IPS-20b (cell line): Measurements from ENCODE around the gene STXBP5.
A peak's percentile ranks its signal among the peaks of the same experiment; 100 is the strongest.

Experiments
- H3K27ac ChIP-seq: one replicate; pipeline ENCODE4 v1.5.1; 2013; ENCODE audit warnings: low read length
- H3K27me3 ChIP-seq: 2 replicates; pipeline ENCODE4 v1.6.1; 2013; ENCODE audit warnings: mild to moderate bottlenecking, low read length, inconsistent platforms; ENCODE audit not compliant: insufficient read depth
- H3K36me3 ChIP-seq: 2 replicates; pipeline ENCODE4 v1.6.1; 2013; ENCODE audit warnings: low read depth, mild to moderate bottlenecking, inconsistent platforms, low read length, moderate library complexity; ENCODE audit not compliant: insufficient read depth
- H3K4me1 ChIP-seq: 2 replicates; pipeline ENCODE4 v1.6.1; 2013; ENCODE audit warnings: mild to moderate bottlenecking, control low read depth, inconsistent platforms, low read length, moderate library complexity; ENCODE audit not compliant: insufficient read depth
- H3K4me3 ChIP-seq: 2 replicates; pipeline ENCODE4 v1.5.1; 2013; ENCODE audit warnings: mild to moderate bottlenecking, low read length, inconsistent platforms
- H3K9ac ChIP-seq: 2 replicates; pipeline ENCODE4 v1.6.1; 2013; ENCODE audit warnings: low read depth, mild to moderate bottlenecking, inconsistent platforms, low read length, moderate library complexity
- H3K9me3 ChIP-seq: 2 replicates; pipeline ENCODE4 v1.6.1; 2013; ENCODE audit warnings: mild to moderate bottlenecking, low read depth, low read length, inconsistent platforms; ENCODE audit not compliant: insufficient read depth

Gene STXBP5

GRCh38 chr6:147180926-147181325, 23.3 kb upstream of the STXBP5 start:
- no peak overlapping the region for H3K9ac ChIP-seq
- peaks cover 11% of the 10 kb centered on the region; the same call in 1 of the 2 replicates for H3K4me1 ChIP-seq
- no peaks in the 10 kb centered on the region for H3K9me3 ChIP-seq
- no peak overlapping the region for H3K27ac ChIP-seq
- H3K36me3 ChIP-seq, result no peaks in the 10 kb centered on the region
- H3K4me3 ChIP-seq, result no peak overlapping the region
- no peaks in the 10 kb centered on the region for H3K27me3 ChIP-seq

GRCh38 chr6:147184379-147184778, 19.8 kb upstream of the STXBP5 start:
- Histone ChIP-seq H3K9ac (no peak overlapping the region), H3K9me3 (no peaks in the 10 kb centered on the region), H3K27me3 (no peaks in the 10 kb centered on the region), H3K27ac (no peak overlapping the region), H3K36me3 (no peaks in the 10 kb centered on the region), H3K4me1 (no peaks in the 10 kb centered on the region), H3K4me3 (no peak overlapping the region)

GRCh38 chr6:147185216-147185615, 19.0 kb upstream of the STXBP5 start:
- H3K27me3 ChIP-seq, result no peaks in the 10 kb centered on the region
- H3K4me3 ChIP-seq, result no peak overlapping the region
- no peak overlapping the region for H3K27ac ChIP-seq
- no peaks in the 10 kb centered on the region for H3K4me1 ChIP-seq
- no peaks in the 10 kb centered on the region for H3K36me3 ChIP-seq
- H3K9ac ChIP-seq, result no peak overlapping the region
- no peaks in the 10 kb centered on the region for H3K9me3 ChIP-seq

- no peaks in the 10 kb centered on the region for H3K9me3 ChIP-seq
- H3K36me3 ChIP-seq, result no peaks in the 10 kb centered on the region
- H3K4me3 ChIP-seq, result no peak overlapping the region
- no peaks in the 10 kb centered on the region for H3K27me3 ChIP-seq
- H3K27ac ChIP-seq, result no peak overlapping the region
- H3K9ac ChIP-seq, result no peak overlapping the region
- no peaks in the 10 kb centered on the region for H3K4me1 ChIP-seq
These were observed 13.7 kb upstream of the STXBP5 start for GRCh38 chr6:147190556-147190955.

GRCh38 chr6:147192278-147192911, 11.8 kb upstream of the STXBP5 start:
- H3K27ac ChIP-seq, result no peak overlapping the region
- H3K36me3 ChIP-seq, result no peaks in the 10 kb centered on the region
- H3K9ac ChIP-seq, result no peak overlapping the region
- no peak overlapping the region for H3K4me3 ChIP-seq
- no peaks in the 10 kb centered on the region for H3K27me3 ChIP-seq
- no peaks in the 10 kb centered on the region for H3K4me1 ChIP-seq
- no peaks in the 10 kb centered on the region for H3K9me3 ChIP-seq

GRCh38 chr6:147194652-147195411, 9.4 kb upstream of the STXBP5 start:
- H3K9ac ChIP-seq, result no peak overlapping the region
- H3K27ac ChIP-seq, result no peak overlapping the region
- no peaks in the 10 kb centered on the region for H3K36me3 ChIP-seq
- no peaks in the 10 kb centered on the region for H3K4me1 ChIP-seq
- no peak overlapping the region for H3K4me3 ChIP-seq
- H3K9me3 ChIP-seq, result no peaks in the 10 kb centered on the region
- H3K27me3 ChIP-seq, result no peaks in the 10 kb centered on the region

- Histone ChIP-seq H3K27ac (no peak overlapping the region), H3K4me3 (no peak overlapping the region)
These were observed 8.7 kb upstream of the STXBP5 start for GRCh38 chr6:147195510-147195909.

GRCh38 chr6:147195987-147196386, 8.2 kb upstream of the STXBP5 start:
- H3K27me3 ChIP-seq, result no peaks in the 10 kb centered on the region
- H3K27ac ChIP-seq, result no peak overlapping the region
- H3K4me1 ChIP-seq, result no peaks in the 10 kb centered on the region
- H3K4me3 ChIP-seq, result no peak overlapping the region
- H3K9ac ChIP-seq, result no peak overlapping the region
- no peaks in the 10 kb centered on the region for H3K36me3 ChIP-seq
- H3K9me3 ChIP-seq, result no peaks in the 10 kb centered on the region

More at GRCh38 chr6:147195510-147195909, 8.7 kb upstream of the STXBP5 start:
- Histone ChIP-seq H3K9me3 (no peaks in the 10 kb centered on the region), H3K36me3 (no peaks in the 10 kb centered on the region), H3K9ac (no peak overlapping the region), H3K4me1 (no peaks in the 10 kb centered on the region), H3K27me3 (no peaks in the 10 kb centered on the region)

GRCh38 chr6:147200711-147201110, 3.5 kb upstream of the STXBP5 start:
- no peaks in the 10 kb centered on the region for H3K9me3 ChIP-seq

GRCh38 chr6:147201885-147202515, 2.2 kb upstream of the STXBP5 start:
- no peak overlapping the region for H3K9ac ChIP-seq
- peaks cover 5% of the 10 kb centered on the region; the same call in 1 of the 2 replicates for H3K4me1 ChIP-seq
- no peaks in the 10 kb centered on the region for H3K9me3 ChIP-seq
- H3K36me3 ChIP-seq, result no peaks in the 10 kb centered on the region
- no peak overlapping the region for H3K27ac ChIP-seq
- H3K4me3 ChIP-seq, result peak overlapping the region; percentile 90
- peaks cover 5% of the 10 kb centered on the region; the same call in 1 of the 2 replicates for H3K27me3 ChIP-seq

More at GRCh38 chr6:147200711-147201110, 3.5 kb upstream of the STXBP5 start:
- Histone ChIP-seq H3K4me1 (peaks cover 4% of the 10 kb centered on the region; the same call in 1 of the 2 replicates), H3K36me3 (no peaks in the 10 kb centered on the region), H3K27ac (no peak overlapping the region), H3K4me3 (no peak overlapping the region), H3K9ac (no peak overlapping the region), H3K27me3 (peaks cover 5% of the 10 kb centered on the region; the same call in 1 of the 2 replicates)

- H3K36me3 ChIP-seq, result no peaks in the 10 kb centered on the region
- no peaks in the 10 kb centered on the region for H3K9me3 ChIP-seq
- H3K4me1 ChIP-seq, result peaks cover 5% of the 10 kb centered on the region; the same call in 1 of the 2 replicates
- peak overlapping the region; percentile 56; the same call in 1 of the 2 replicates for H3K9ac ChIP-seq
- peak overlapping the region; percentile 90 for H3K4me3 ChIP-seq
- peaks cover 5% of the 10 kb centered on the region; the same call in 1 of the 2 replicates for H3K27me3 ChIP-seq
- H3K27ac ChIP-seq, result no peak overlapping the region
These were observed 1.5 kb upstream of the STXBP5 start for GRCh38 chr6:147202516-147203310.
